GM18951 (cell line): ENCODE data around the gene CISH.

ENCODE experiments used
- POLR2A ChIP-seq: IDR thresholded peaks from 4 replicates; pipeline ENCODE4 v1.6.1; 2011; ENCODE audit warnings: mild to moderate bottlenecking; ENCODE audit not compliant: insufficient read length, insufficient read depth; ENCODE audit errors: extremely low read depth
- in situ Hi-C: fragments of 300-500 bp; cut with MboI; formaldehyde crosslinking; loops from one replicate; pipeline ENCODE4 v1.12.0; 2022; ENCODE audit warnings: low sequenced_read_pairs, mixed read lengths, inconsistent platforms; ENCODE audit not compliant: unreplicated experiment

The CISH gene

GRCh38 chr3:50564321-50564720 lies 47.3 kb downstream of the CISH start:
- in situ Hi-C loops: no loop called here
- TF ChIP-seq POLR2A: no peak

- no peak for TF ChIP-seq POLR2A
- in situ Hi-C loops: no loop called here
Observed at GRCh38 chr3:50563867-50564266, 47.7 kb downstream of the CISH start.

- no peak for TF ChIP-seq POLR2A
- in situ Hi-C loops: no loop called here
Observed at GRCh38 chr3:50562861-50563260, 48.7 kb downstream of the CISH start.

GRCh38 chr3:50559702-50560101 lies 51.9 kb downstream of the CISH start:
- TF ChIP-seq POLR2A: no peak
- in situ Hi-C loops: no loop called here

- no peak for TF ChIP-seq POLR2A
- in situ Hi-C loops: no loop called here
Observed at GRCh38 chr3:50557915-50558314, 53.7 kb downstream of the CISH start.

- no peak for TF ChIP-seq POLR2A
- in situ Hi-C loops: no loop called here
Observed at GRCh38 chr3:50557106-50557505, 54.5 kb downstream of the CISH start.
